T-helper 1 cell treated with Interleukin-12 subunit alpha and Interleukin-12 subunit beta and Interleukin-4 antibody, amounts not matched to agents 30 ng/mL and 1 ng/mL, for 36 hours (primary cell): Measurements from ENCODE around the gene E2F7. TPM values are rescaled to one million over a fixed set of nuclear protein-coding genes. Genes with fewer than 3 reads are reported as not detected.
"Not testable (repeated sequence)": the region's sequence is repeated elsewhere in the genome, so short reads cannot be mapped to it uniquely, and the experiment has no call there.

Experiments
- intact Hi-C: fragments of 100-400 bp; cut with micrococcal nuclease; formaldehyde crosslinking; loops from one replicate; pipeline ENCODE4 v1.15.1; 2024
- total RNA-seq: library from RNA; stranded (reverse); gene quantifications from 2 replicates; pipeline ENCODE4 v1.2.3, GENCODE V29; 2022

The E2F7 gene
- 15.1 and 16.1 TPM in 2 replicates for total RNA-seq

DNA sequence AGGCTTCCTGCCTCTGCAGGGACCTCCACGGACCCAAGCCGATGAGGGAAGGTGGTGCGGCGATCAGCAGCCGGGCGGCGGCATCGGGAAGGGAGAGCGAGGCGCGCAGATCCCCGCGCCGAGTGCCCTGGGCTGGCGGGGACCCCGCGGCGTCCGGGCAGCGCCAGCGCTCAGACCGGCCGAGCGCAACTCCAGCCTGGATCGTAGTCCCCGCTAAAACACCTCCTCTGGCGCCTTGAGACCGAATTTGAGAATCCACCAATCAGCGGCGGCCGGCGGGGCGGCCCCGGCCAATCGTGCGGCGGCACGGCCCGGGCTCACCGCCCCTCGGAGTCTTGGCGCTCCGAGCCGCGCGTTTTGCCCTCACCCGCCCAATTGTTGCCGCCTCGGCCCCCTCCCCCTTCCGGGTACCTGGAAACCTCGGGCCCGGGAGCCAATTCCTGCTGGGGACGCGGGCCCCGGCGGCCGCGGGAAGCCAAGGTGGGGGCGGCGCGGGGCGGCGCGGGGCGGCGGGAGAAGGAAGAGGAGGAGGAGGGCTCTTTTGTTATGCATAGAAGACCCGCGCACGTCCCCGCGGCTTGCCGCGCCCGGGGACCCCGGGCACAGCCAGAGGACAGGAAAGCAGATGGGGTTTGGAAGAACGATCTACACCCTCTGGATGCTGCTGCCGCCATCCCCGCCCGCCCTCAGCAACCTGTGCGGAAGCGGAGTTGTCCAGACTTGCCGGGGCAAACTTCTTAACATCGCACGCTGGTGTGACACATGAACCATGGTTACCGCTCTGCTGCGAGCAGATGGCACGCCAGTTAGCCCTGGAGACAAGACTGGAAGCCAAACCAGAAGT, at the start of gene E2F7:
Gene E2F7 (minus strand): TSS at position 209 of the 844 bp plus-strand sequence. CDS start 934 bp downstream, outside the sequence.
- intact Hi-C loops: loop anchor here (1.0 to 10.0 kb wide), 8 partner anchors 187 to 1673 kb away; partner anchors contain the start of genes BBS10, CSRP2, GLIPR1L2 and KRR1

DNA sequence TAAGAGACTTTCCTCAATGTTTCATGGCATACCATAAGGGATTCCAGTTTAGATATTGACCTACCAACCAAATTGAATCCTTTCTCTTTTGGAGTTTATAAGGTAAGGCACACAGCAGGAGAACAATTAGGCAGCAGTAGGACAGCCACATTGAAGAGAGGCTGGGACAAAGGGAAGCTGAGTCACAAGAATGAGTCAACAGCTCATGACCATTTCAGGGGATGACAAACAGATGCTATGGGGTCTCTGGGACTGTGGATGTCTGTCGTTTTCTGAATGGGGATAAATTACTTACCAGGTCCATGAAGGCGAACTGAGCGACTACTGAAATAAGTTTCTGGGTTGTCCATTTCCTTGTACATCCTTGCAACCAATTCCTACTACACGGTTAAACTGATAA, 48.6 kb upstream of the E2F7 start:
- intact Hi-C loops: no loop called here

- intact Hi-C loops: no loop called here
Observed at GRCh38 chr12:77108707-77109106, 43.3 kb upstream of the E2F7 start.

GRCh38 chr12:77107121-77107520, 41.8 kb upstream of the E2F7 start:
- intact Hi-C loops: no loop called here

- intact Hi-C loops: no loop called here
Observed at GRCh38 chr12:77104792-77105191, 39.4 kb upstream of the E2F7 start.

- intact Hi-C loops: no loop called here
Observed at GRCh38 chr12:77104286-77104685, 38.9 kb upstream of the E2F7 start.

DNA sequence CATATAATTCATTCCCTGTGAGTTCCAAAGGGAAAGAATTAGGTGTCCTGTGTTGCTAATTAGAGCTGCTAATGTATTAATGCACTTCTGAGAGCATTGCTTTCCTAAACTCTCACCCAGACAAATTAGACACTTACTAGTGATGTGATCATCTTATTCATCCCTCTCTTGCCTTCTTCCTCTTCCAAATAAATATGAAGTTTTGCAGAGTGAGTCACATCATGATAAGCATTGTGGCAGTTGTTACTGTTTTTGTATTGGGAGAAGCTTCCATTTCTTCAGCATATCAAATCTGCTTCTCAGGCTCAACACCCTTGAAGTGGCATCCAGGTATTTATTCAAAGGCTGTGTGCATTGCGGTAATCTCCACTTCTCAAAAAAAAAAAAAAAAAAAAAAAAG, 37.3 kb upstream of the E2F7 start:
- intact Hi-C loops: no loop called here

- intact Hi-C loops: no loop called here
Observed at GRCh38 chr12:77102123-77102522, 36.8 kb upstream of the E2F7 start.

DNA sequence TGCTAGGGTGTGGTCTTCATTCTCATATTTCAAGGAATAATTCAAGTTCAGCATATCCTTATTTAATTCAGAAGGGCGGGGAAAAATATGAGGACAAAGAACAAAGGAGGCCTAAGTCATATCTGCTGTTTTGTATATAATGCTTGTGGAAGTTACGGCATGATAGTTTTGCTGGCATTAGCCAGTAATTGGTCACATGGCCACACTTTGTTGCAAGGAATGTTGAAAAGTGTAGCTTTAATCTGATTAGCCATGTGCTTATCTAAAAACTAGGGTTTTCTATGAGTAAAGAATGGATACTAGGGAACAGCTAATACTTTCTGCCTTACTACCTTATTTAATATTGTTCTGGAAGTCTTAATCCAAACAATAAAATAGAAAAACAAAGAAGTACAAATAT, 34.4 kb upstream of the E2F7 start:
- intact Hi-C loops: no loop called here

DNA sequence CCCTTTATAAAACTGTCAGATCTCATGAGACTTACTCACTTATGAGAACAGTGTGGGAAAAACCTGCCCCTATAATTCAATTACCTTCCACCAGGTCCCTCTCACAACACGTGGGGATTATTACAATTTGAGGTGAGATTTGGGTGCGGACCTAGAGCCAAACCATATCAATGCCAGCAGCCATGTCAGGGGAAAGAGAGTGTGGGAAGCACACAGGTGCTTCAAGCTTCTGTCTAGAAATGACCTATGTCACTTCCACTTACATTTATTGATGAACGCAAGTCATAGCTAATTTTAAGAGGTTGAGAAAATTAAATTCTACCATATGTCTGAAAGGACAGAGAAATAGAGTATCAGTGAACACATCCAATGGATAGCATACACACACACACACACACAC, 32.5 kb upstream of the E2F7 start:
- intact Hi-C loops: no loop called here

- intact Hi-C loops: not testable (repeated sequence)
Observed at GRCh38 chr12:77092227-77092626, 26.9 kb upstream of the E2F7 start.

- intact Hi-C loops: no loop called here
Observed at GRCh38 chr12:77089686-77090220, 24.4 kb upstream of the E2F7 start.

DNA sequence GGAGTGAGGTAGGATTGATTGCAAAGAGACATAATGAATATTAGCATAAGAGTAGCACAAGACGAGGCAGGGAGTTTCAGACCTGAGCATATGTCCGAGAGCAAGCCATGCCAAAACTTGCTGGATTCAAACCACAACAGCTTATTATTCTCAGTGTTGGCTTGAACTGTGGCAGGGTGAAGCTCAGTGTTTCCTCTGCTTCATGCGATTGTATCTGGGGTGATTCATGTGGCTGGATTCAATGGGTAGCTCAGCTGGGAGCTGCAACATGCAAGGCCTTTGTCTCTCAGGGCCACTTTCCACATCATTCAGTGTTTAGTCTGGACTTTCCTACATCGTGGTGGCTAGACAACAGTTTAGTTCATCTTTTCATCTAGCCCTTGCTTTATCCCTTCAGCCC, 22.1 kb upstream of the E2F7 start:
- intact Hi-C loops: no loop called here

DNA sequence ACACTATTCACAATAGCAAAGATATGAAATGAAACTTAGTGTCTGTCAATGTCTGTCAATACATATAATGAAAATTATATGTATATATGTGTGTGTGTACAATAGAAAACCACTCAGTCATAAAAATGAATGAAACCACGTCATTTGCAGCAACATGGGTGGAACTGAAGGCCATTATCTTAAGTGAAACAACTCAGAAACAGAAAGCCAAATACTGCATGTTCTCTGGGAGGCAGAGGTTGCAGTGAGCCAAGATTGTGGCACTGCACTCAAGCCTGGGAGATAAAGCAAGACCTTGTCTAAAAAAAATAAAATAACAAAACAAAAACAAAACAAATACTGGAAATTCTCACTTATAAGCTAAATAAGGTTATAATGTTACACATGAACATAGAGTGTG, 16.7 kb upstream of the E2F7 start:
- intact Hi-C loops: no loop called here

- intact Hi-C loops: no loop called here
Observed at GRCh38 chr12:77079631-77080030, 14.3 kb upstream of the E2F7 start.

DNA sequence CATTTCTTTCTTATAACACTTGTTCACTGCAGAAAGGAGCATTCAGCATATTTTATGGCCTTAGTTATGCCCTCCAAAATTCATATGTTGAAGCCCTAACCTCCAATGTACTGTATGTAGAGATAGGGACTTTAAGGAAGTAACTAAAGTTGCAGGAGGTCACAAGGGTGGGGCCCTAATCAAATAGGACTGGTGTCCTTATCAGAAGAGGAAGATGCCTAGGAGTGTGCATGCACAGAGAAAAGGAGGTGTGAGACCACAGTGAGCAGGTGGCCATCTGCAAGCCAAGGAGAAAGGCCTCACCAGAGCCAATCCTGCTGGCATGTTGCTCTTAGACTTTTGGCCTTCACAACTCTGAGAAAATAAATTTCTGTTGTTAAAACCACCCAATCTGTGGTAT, 12.9 kb upstream of the E2F7 start:
- intact Hi-C loops: no loop called here

- intact Hi-C loops: no loop called here
Observed at GRCh38 chr12:77076886-77077285, 11.5 kb upstream of the E2F7 start.

DNA sequence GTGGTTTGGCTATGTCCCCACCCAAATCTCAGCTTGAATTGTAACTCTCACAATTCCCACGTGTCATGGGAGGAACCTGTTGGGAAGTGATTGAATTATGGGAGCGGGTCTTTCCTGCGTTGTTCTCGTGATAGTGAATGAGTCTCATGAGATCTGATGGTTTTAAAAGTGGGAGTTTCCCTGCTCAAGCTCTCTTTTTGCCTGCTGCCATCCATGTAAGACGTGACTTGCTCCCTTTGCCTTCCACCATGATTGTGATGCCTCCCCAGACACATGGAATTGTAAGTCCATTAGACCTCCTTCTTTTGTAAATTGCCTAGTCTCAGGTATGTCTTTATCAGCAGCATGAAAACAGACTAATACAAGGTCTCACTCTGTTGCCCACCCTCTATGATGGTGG, 8.5 kb upstream of the E2F7 start:
- intact Hi-C loops: not testable (repeated sequence)

GRCh38 chr12:77072833-77073495, 7.6 kb upstream of the E2F7 start:
- intact Hi-C loops: no loop called here

DNA sequence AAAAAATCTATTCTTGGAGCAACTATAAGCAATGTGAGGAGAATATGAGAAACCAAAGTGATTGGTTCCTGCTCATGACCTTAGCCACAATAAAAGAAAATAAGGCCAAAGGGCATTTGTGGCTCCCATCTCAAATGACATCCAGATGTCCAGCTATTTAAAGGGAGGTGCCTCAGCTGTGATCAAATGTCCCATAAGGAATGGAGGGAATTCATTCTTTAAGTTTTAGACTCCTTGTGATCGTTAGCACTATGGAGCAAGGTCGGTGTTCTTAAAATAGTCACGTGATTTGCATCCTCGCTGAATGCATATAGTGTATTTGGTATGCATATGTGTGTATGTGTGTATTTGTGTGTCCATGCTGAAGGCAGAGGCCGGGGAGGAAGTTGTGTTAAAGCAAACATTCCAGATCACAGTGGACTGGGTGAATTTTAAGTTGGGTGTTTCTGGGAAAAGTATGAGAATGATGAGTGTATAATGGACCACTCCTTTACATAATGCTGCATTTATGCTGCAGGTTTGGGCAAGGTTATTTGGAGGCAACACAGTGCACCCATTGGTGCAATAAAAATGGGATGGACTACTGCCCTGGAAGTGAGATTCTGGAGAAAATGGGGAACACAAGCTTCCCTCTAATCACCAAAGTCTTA, 5.6 kb upstream of the E2F7 start:
- intact Hi-C loops: no loop called here

- intact Hi-C loops: no loop called here
Observed at GRCh38 chr12:77070382-77070781, 5.0 kb upstream of the E2F7 start.

- intact Hi-C loops: loop anchor here (1.0 to 10.0 kb wide), 7 partner anchors 16 to 1673 kb away; partner anchors contain the start of genes BBS10, CSRP2, GLIPR1L2 and KRR1
Observed at GRCh38 chr12:77064896-77065360, 441 bp downstream of the E2F7 start.
